CMK (cell line): ENCODE measurements around the gene KANSL1L.

ENCODE experiments used
- DNase-seq: peaks from one replicate; pipeline ENCODE4 v3.0.0-alpha.2; 2010; ENCODE audit warnings: low read depth

KANSL1L gene

GRCh38 chr2:210063306-210063705 lies 107.9 kb downstream of the KANSL1L start:
- no peak for DNase-seq

GRCh38 chr2:210055825-210056224 lies 115.4 kb downstream of the KANSL1L start:
- no peak for DNase-seq

- no peak for DNase-seq
Measured at GRCh38 chr2:210054696-210055095, 116.5 kb downstream of the KANSL1L start.

- DNase-seq: no peak
Measured at GRCh38 chr2:210050885-210051284, 120.3 kb downstream of the KANSL1L start.

GRCh38 chr2:210049831-210050230 lies 121.4 kb downstream of the KANSL1L start:
- no peak for DNase-seq

- no peak for DNase-seq
Measured at GRCh38 chr2:210046851-210047500, 124.2 kb downstream of the KANSL1L start.

GRCh38 chr2:210038078-210038477 lies 133.1 kb downstream of the KANSL1L start:
- DNase-seq: no peak

- DNase-seq: no peak
Measured at GRCh38 chr2:210035679-210036078, 135.5 kb downstream of the KANSL1L start.

- DNase-seq: no peak
Measured at GRCh38 chr2:210034087-210034683, 137.0 kb downstream of the KANSL1L start.

GRCh38 chr2:210028178-210028577 lies 143.0 kb downstream of the KANSL1L start:
- no peak for DNase-seq

GRCh38 chr2:210027608-210028007 lies 143.6 kb downstream of the KANSL1L start:
- DNase-seq: no peak

GRCh38 chr2:210022824-210023223 lies 148.4 kb downstream of the KANSL1L start:
- DNase-seq: no peak

- DNase-seq: no peak
Measured at GRCh38 chr2:210020138-210020537, 151.1 kb downstream of the KANSL1L start.

- DNase-seq: no peak
Measured at GRCh38 chr2:210009896-210010295, 161.3 kb downstream of the KANSL1L start.

GRCh38 chr2:210009126-210009525 lies 162.1 kb downstream of the KANSL1L start:
- no peak for DNase-seq

GRCh38 chr2:210007895-210008294 lies 163.3 kb downstream of the KANSL1L start:
- no peak for DNase-seq

- no peak for DNase-seq
Measured at GRCh38 chr2:210004881-210005280, 166.3 kb downstream of the KANSL1L start.

- no peak for DNase-seq
Measured at GRCh38 chr2:210003359-210003758, 167.8 kb downstream of the KANSL1L start.

GRCh38 chr2:210002158-210003157 lies 168.8 kb downstream of the KANSL1L start, which contains the start of gene RPE:
Gene RPE, plus strand, starts transcription at chr2:210002638. Its CDS starts 24 bp downstream, at chr2:210002662.
- peak; percentile 74 for DNase-seq

- DNase-seq: no peak
Measured at GRCh38 chr2:210000464-210001324, 170.5 kb downstream of the KANSL1L start.

- no peak for DNase-seq
Measured at GRCh38 chr2:209998596-209998995, 172.6 kb downstream of the KANSL1L start.

GRCh38 chr2:209993968-209994367 lies 177.2 kb downstream of the KANSL1L start:
- DNase-seq: no peak
